Esophagus muscularis mucosa (tissue), 3 donors: Measurements from ENCODE around the gene ATE1.

Experiments
- EP300 ChIP-seq: sonication (generic); formaldehyde crosslinking; IDR thresholded peaks from one replicate; pipeline ENCODE4 v1.6.1; 2017; ENCODE audit warnings: antibody characterized with exemption
- TF ChIP-seq, protein P1 (sequence below), 3 experiments: fragments of 200-600 bp in 2 of 3; fragments of 450-650 bp in 1 of 3; sonication (generic) in 2 of 3; IDR thresholded peaks; one replicate each; pipeline ENCODE4 v1.5.1; 2017 to 2019; ENCODE audit warnings: antibody characterized with exemption in 3 of 3, mild to moderate bottlenecking in 2 of 3, moderate library complexity in 1 of 3

DNA sequence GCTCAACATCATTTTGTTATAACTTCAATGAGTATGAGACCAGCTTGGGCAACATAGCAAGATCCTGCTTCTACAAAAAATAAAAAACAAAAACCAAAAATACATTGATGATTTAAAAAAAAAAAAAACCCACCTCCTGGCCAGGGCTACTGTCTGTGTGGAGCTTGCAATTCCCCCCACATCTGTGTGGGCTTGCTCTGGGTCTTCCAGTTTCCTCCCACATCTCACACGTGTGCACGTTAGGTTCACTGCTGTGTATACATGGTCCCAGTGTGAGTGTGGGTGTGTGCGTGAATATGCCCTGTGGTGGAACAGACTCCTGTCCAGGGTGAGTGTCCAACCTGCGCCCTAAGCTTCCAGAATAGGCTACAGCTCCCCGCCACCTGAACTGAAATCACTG is 41.6 kb downstream of the ATE1 start:
- TF ChIP-seq, protein P1, sequence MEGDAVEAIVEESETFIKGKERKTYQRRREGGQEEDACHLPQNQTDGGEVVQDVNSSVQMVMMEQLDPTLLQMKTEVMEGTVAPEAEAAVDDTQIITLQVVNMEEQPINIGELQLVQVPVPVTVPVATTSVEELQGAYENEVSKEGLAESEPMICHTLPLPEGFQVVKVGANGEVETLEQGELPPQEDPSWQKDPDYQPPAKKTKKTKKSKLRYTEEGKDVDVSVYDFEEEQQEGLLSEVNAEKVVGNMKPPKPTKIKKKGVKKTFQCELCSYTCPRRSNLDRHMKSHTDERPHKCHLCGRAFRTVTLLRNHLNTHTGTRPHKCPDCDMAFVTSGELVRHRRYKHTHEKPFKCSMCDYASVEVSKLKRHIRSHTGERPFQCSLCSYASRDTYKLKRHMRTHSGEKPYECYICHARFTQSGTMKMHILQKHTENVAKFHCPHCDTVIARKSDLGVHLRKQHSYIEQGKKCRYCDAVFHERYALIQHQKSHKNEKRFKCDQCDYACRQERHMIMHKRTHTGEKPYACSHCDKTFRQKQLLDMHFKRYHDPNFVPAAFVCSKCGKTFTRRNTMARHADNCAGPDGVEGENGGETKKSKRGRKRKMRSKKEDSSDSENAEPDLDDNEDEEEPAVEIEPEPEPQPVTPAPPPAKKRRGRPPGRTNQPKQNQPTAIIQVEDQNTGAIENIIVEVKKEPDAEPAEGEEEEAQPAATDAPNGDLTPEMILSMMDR (IDR thresholded peaks at IDR 0.05): no peak
- TF ChIP-seq EP300: no peak
